ENCODE results near the gene ECSIT. TPM values are rescaled to one million over a fixed set of nuclear protein-coding genes. Genes with fewer than 3 reads are reported as not detected.

ECSIT gene
- total RNA-seq, 6 experiments from 2014 or later, result 17.5 to 24.9 (median 19.9) TPM

GRCh38 chr19:11504502-11505031, 24.4 kb downstream of the ECSIT start:
- Mint-ChIP-seq H3K4me1 (ENCODE audit: low read depth) (peaks cover 8% of the 10 kb centered on the region), H3K36me3 (ENCODE audit: low read depth) (peaks cover 11% of the 10 kb centered on the region), H3K9me3 (no peaks in the 10 kb centered on the region), H3K27me3 (ENCODE audit: insufficient read depth) (peaks cover 6% of the 10 kb centered on the region; the same call in 1 of the 2 replicates), H3K27ac (peak overlapping the region; percentile 79), H3K4me3 (peak overlapping the region; percentile 86)
- no peak for DNase-seq
- no peak for TF ChIP-seq CTCF (IDR thresholded peaks at IDR 0.05)

GRCh38 chr19:11499890-11500420, 29.0 kb downstream of the ECSIT start:
- no peak overlapping the region for H3K4me3 Mint-ChIP-seq
- no peak overlapping the region for H3K27ac Mint-ChIP-seq
- H3K36me3 Mint-ChIP-seq (ENCODE audit: low read depth), result peaks cover 11% of the 10 kb centered on the region
- peaks cover 1% of the 10 kb centered on the region; the same call in 1 of the 2 replicates for H3K27me3 Mint-ChIP-seq (ENCODE audit: insufficient read depth)
- no peak for DNase-seq
- peaks cover 16% of the 10 kb centered on the region for H3K4me1 Mint-ChIP-seq (ENCODE audit: low read depth)
- H3K9me3 Mint-ChIP-seq, result no peaks in the 10 kb centered on the region
- TF ChIP-seq CTCF (IDR thresholded peaks at IDR 0.05), result no peak

GRCh38 chr19:11499220-11499726, 29.7 kb downstream of the ECSIT start:
- H3K27ac Mint-ChIP-seq, result no peak overlapping the region

GRCh38 chr19:11496391-11497163, 32.4 kb downstream of the ECSIT start:
- peak overlapping the region; percentile 53 for H3K27ac Mint-ChIP-seq
- H3K4me3 Mint-ChIP-seq, result no peak overlapping the region
- no peaks in the 10 kb centered on the region; the same call in 1 of the 2 replicates for H3K27me3 Mint-ChIP-seq (ENCODE audit: insufficient read depth)
- H3K36me3 Mint-ChIP-seq (ENCODE audit: low read depth), result peaks cover 10% of the 10 kb centered on the region
- TF ChIP-seq CTCF (IDR thresholded peaks at IDR 0.05), result peak; percentile 91
- peak; percentile 80 for DNase-seq
- H3K9me3 Mint-ChIP-seq, result no peaks in the 10 kb centered on the region
- H3K4me1 Mint-ChIP-seq (ENCODE audit: low read depth), result peaks cover 8% of the 10 kb centered on the region

More at GRCh38 chr19:11499220-11499726, 29.7 kb downstream of the ECSIT start:
- H3K36me3 Mint-ChIP-seq (ENCODE audit: low read depth), result peaks cover 11% of the 10 kb centered on the region
- TF ChIP-seq CTCF (IDR thresholded peaks at IDR 0.05), result no peak
- no peak overlapping the region for H3K4me3 Mint-ChIP-seq
- no peak for DNase-seq
- H3K4me1 Mint-ChIP-seq (ENCODE audit: low read depth), result peaks cover 9% of the 10 kb centered on the region
- no peaks in the 10 kb centered on the region for H3K9me3 Mint-ChIP-seq
- no peaks in the 10 kb centered on the region; the same call in 1 of the 2 replicates for H3K27me3 Mint-ChIP-seq (ENCODE audit: insufficient read depth)

- Mint-ChIP-seq H3K27me3 (ENCODE audit: insufficient read depth) (peaks cover under 1% of the 10 kb centered on the region; the same call in 1 of the 2 replicates), H3K4me1 (ENCODE audit: low read depth) (peaks cover 8% of the 10 kb centered on the region), H3K9me3 (no peaks in the 10 kb centered on the region), H3K27ac (no peak overlapping the region), H3K4me3 (no peak overlapping the region), H3K36me3 (ENCODE audit: low read depth) (peaks cover 5% of the 10 kb centered on the region)
- TF ChIP-seq CTCF (IDR thresholded peaks at IDR 0.05), result no peak
- no peak for DNase-seq
These were observed 33.0 kb downstream of the ECSIT start for GRCh38 chr19:11495885-11496284.

Measured in HFFc6 (cell line).